KBM-7 (cell line): ENCODE data around the gene LHX3.

Experiments
- DNase-seq: peaks from one replicate; pipeline ENCODE4 v3.0.0-alpha.2; 2015
- in situ Hi-C: fragments of 300-500 bp; cut with MboI; formaldehyde crosslinking; loops from 2 replicates; pipeline ENCODE4 v1.14.3; 2020; ENCODE audit warnings: low sequenced_read_pairs, low pct_unique_long_range_greater_than_20kb, mixed read lengths

The LHX3 gene

DNA sequence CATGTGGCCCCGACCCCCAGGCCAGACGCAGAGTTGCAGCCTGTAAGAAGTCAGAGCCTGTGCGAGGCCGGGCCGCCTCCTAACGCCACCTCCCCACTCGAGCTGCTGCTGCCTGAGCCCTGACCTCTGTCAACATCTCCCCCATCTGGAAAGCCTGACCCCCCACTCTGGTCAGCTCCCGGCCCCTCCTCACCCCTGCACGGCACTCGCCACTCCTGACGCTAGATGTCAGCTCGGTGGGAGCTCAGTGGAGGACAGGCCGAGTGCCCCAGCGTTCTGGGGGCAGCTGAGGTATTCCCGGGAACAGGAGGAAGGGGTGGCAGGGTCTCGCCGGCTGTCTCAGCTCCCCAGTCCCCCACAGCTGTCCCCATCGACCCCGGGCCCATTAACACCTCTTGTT is 19.9 kb downstream of the LHX3 start:
- no peak for DNase-seq
- in situ Hi-C loops: no loop called here

DNA sequence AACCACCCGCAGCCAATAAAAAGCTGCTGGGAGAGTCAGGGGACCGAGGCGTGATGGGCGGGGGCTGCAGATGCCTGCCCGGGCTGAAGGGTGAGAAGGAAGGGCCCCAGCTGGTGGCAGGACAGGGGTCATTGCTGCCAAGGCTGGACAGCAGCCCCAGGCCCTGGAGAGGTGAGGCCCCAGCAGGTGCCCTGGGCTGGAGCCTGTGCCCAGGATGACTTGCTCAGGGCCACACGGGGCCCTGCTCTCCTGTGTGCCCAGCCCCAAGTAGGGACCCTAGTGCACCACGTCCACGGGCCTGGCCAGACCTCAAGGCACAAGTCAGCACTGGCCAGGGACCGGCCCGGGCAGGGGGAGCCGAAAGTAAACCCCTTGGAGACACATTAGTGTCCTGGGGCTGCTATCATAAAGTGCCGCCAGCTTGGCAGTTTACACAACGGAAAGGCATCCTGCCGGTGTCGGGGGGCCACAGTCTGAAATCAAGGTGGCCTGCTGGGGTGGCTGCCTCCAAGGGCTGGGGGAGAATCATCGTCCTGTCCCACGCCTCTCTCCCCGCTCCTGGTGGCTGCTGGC is 22.0 kb downstream of the LHX3 start:
- no peak for DNase-seq
- in situ Hi-C loops: no loop called here

DNA sequence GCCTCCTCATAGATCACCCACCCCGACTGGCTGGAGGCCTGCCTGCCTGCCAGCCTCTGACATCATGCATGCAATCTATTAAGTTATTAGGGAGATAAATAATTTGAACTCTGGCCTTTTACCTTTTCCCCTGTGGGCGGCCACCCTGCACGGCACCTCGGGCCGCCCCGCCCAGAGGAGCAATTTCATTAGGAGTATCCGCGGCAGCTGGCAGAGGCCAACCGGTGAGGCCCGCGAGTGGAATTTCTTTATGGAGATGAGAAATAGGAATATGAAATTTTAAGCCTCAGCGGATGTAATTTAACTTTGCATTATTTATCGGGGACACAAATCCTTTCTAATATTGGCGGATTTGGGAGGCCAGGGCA is 22.5 kb downstream of the LHX3 start:
- in situ Hi-C loops: no loop called here
- DNase-seq: no peak

DNA sequence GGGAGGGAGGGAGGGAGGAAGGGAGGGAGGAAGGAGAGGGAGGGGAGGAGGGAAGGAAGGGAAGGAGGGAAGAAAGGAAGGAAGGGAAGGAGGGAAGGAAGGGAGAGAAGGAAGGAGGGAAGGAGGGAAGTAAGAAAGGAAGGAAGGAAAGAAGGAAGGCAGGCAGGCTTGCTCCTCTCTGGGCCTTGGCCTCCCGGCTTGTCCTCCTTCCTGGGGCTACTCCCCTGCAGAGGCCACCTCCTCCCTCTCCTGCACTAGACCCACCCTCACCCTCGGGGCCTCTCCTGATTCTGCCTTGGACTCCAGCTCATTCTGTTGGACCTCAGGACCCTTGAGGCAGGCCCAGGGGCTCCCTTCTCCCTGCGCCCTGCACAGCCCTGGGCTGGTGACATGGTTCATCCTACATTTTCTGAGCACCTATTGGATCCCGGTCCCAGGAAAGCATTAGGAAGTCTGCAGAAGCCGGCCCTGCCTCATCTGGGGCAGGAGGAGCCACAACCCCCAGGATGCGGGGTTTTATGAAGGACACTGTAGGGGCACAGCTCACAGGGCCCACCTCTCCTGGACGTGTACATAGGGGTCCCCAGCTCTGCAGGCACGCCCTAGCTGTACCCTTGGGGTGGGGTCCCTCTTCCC is 23.0 kb downstream of the LHX3 start:
- in situ Hi-C loops: no loop called here
- no peak for DNase-seq

DNA sequence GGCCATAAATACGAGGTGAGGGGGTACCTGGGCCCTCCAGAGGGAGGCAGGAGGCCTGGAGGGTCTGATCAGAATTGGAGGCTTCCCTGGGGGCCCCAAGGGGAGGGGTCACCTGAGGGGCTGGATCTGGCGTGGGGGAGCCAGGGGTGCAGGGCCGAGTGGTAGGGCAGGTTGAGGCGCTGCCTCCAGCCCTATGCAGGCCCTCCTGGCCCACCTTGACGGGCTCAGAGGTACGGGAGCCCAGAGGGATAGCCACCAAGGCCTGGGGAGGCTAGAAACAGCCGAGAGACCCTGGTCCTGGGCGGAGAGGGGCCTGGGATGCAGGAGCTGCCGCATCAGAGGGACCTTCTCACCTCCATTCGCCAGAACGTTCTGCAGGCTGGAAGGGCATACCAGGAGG is 24.3 kb downstream of the LHX3 start:
- in situ Hi-C loops: no loop called here
- no peak for DNase-seq

DNA sequence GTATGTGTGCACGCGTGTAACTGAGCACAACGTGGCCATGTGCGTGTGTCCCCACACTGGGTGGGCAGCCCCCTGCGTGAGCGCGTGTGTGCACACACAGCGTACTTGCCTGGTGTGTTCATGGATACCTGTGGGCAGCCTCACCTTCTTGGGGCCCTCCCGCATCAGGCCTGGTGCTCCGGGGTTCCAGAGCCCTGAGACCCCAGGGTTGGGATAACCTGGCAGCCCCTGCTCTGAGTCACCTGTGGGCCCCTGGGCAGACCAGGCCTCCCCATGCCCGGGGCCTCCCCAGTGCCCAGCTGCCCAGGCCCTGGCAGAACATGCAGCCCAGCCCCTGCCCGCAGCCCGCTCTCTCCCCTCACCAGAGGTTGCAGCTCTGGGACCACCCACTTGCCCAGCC is 25.2 kb downstream of the LHX3 start:
- in situ Hi-C loops: loop anchor here (10.0 kb wide), 1 partner anchor 95 kb away; no protein-coding TSS in a partner anchor
- DNase-seq: no peak

DNA sequence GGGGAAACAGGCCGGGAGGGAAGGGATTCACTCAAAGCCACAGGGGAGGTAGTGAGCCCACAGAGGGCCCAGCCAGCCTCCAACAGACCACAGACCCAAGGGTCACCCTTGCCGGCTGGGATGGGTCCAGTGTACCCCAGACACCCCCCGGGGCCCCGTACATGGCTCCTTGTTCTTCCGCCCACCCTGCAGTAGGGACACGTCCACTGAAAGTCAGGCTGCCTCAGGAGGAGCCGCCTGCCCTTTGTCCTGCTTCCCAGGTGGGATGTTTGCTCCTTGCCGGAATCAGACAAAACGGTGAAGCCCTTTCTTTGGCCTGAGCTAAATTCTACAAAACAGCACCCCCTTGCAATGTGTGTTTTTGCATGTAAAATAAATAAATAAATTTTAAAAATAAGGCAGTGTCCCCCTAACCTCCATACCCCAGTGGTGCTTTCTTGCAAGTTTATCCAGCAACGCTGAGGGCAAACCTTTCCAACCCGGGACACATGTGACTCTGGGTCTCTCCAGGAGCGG is 25.8 kb downstream of the LHX3 start:
- DNase-seq: no peak
- in situ Hi-C loops: loop anchor here (10.0 kb wide), 1 partner anchor 96 kb away; no protein-coding TSS in a partner anchor

DNA sequence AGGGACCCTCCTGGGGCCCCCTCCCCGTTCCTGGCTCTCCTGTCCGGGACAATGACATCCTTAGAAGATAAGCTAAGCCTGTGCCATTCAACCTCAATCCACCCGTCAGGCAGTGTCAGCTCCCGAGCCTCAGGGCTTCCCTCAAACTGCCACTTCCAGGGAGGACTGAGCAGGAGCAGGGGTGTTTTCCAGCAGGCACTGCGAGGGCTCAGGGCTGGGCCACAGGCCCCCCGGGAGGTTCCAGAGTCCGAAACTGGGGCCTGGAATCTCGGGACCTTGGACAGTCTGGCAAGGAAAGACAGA is 26.2 kb downstream of the LHX3 start:
- DNase-seq: no peak
- in situ Hi-C loops: loop anchor here (10.0 kb wide), 1 partner anchor 96 kb away; no protein-coding TSS in a partner anchor

DNA sequence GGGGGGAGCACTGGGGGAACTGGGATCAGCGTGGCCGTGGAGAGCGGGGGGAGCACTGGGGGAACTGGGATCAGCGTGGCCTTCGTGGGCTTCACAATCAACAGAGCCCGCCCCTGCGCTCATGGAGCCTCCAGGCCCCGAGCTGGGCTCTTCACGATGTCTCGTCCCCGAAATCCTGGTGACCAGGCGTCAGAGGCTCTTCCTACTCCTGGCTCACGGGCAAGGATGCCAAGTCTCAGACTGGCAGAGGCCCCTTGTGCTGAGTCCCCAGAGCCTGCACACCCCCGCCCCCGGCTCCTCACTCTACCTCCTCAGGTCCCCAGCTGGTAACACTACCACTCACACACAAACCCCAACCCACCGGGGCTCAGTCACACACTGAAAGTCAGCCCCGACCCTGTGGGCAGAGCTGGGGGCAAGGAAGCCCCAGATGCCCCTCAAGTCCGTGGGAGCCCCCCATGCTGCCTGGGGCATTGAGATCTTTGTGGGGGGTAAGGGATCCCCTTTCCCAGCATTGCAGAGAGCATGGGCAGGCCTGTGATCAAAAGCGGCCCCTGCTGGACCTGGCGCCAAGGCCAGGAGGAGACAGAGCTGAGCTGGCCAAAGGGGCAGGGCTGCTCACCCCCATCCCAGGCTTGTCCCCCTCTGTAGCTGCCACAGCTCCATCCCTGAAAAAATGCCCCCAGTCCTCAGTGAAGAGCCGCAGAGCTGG is 26.7 kb downstream of the LHX3 start:
- no peak for DNase-seq
- in situ Hi-C loops: loop anchor here (10.0 kb wide), 1 partner anchor 97 kb away; no protein-coding TSS in a partner anchor

DNA sequence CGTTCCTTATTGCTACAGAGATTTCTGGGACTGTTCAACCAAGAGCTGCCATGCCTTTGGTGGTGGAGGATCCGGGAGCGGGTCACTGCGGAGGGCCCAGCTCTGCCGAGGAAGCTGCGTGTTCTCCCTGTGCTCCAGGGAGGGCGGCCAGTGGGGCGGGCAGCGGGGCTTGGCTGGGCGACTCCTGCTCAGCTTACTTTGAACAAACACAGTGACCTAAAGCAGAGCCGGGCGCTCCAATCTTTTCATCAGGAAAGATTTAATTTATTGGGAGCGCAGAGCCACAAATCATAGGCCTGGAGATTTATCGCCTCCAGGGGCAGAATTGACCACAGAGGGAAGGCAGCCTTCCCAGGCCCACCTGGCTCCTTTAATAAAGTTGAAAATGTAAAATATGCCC is 27.7 kb downstream of the LHX3 start:
- in situ Hi-C loops: loop anchor here (10.0 kb wide), 1 partner anchor 98 kb away; no protein-coding TSS in a partner anchor
- DNase-seq: no peak

DNA sequence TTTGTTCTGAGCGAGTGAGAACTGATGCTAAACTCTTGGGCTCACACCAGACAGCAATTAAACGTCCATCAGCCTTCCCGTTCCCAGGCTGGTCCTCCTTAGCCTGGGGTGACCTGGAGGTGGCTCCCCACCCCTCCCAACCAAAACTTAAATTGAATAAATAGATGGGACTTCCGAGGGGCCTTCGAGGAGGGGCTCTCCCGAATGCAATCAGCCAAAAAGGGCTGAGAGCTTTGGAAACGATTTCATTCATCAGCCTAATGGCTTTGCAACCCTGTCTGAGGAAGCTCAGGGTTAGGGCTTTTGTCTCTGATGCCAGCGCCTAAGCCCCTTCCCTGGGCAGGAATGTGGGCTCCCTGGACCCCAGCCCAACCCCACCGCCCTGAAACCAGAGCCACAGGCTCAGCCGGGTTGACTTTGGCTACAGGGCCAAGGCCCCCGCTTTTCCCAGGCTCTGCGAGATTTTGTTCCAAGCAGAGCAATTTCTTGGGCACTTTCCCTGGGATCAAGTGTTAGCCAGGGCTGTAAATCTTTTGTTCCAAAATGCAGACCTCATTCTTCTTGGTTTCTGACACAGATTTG is 29.2 kb downstream of the LHX3 start:
- in situ Hi-C loops: loop anchor here (10.0 kb wide), 1 partner anchor 99 kb away; no protein-coding TSS in a partner anchor

DNA sequence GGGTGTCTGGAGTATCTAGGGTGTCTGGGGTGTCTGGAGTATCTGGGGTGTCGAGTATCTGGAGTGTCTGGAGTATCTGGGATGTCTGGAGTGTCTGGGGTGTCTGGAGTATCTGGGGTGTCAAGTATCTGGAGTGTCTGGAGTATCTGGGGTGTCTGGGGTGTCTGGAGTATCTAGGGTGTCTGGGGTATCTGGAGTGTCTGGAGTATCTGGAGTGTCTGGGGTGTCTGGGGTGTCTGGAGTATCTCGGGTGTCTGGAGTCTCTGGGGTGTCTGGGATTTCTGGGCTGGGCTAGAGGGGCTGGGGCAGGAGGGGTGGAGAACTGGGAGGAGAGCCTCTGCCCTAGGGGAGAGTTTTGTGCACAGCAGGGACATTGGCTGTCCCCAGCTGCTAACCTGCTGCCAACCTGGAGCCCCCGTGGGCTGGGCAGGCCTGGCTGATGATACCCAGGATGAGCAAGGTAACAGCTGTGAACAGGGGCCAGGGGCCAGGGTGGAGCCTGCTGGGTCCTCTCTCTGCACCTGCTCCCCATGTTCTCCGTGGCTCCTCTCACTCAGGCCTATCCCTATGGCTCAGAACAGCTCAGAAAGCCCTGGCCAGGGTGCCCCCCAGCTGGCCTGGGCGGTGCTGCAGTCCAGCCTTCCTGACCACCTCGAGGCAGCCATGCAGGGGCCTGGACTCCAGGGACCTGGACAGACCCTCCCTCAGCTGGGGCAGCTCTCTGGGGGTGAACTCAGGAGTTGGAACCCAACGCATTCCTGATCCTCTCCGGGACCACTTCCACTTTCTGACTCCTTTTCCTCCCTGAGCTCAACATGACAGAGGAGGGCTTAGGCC is 29.9 kb downstream of the LHX3 start:
- no peak for DNase-seq
- in situ Hi-C loops: loop anchor here (10.0 kb wide), 1 partner anchor 100 kb away; no protein-coding TSS in a partner anchor

More for the DNA sequence above, 29.2 kb downstream of the LHX3 start:
- no peak for DNase-seq

DNA sequence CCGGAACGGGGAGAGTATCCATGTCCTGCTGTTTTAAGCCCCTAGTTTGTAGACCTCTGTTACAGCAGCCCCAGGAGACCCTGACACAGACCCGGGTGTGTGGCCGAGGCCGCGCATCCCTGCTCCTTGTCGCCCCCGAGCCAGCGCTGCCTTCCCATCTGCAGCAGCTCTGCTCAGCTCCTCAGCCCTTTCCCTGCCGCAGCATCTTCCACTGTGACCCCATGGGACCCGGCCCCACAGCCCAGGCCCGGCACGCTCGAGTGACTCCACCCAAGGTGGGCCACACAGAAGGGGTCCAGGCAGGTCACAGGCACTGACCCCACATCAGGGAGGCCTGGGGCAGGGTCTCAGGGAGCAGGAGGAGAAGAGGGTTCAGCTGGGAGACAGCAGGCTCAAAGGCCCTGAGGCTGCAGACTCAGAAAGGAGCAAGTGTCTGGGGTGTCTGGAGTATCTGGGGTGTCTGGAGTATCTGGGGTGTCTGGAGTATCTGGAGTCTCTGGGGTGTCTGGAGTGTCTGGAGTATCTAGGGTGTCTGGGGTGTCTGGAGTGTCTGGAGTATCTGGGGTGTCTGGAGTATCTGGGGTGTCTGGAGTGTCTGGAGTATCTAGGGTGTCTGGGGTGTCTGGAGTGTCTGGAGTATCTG is 31.2 kb downstream of the LHX3 start:
- no peak for DNase-seq
- in situ Hi-C loops: loop anchor here (10.0 kb wide), 1 partner anchor 101 kb away; no protein-coding TSS in a partner anchor

DNA sequence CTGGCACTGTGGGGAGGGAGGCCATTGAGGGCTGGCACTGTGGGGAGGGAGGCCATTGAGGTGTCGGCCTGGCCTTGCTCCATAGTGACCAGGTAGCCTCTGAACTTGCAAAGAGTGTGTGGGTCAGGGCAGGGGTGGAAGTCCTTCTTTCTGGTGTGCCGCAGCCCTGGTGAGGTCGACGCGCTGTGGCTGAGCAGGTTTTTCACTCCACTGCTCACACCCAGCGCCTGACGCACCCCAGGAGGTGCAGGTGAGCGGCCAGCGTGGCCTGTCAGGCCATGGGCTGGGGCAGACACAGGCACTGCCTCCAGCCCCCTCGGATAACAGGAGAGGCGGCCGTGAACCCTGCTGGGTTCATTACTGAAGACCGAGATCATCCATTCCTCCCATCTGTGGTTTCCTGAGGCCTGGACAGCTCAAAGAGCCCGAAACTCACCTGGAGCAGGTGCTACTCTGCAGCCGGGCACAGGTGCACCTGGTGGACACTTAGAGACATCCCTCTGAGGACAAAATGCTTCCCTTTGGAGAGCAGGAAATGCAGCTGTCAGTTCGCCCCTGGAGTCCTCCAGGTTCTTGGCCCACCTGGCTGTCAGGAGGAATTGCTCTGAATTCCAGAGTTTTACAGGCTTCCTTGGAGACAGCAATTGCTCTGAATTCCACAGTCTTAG is 32.4 kb downstream of the LHX3 start:
- in situ Hi-C loops: loop anchor here (10.0 kb wide), 1 partner anchor 102 kb away; no protein-coding TSS in a partner anchor
- no peak for DNase-seq

DNA sequence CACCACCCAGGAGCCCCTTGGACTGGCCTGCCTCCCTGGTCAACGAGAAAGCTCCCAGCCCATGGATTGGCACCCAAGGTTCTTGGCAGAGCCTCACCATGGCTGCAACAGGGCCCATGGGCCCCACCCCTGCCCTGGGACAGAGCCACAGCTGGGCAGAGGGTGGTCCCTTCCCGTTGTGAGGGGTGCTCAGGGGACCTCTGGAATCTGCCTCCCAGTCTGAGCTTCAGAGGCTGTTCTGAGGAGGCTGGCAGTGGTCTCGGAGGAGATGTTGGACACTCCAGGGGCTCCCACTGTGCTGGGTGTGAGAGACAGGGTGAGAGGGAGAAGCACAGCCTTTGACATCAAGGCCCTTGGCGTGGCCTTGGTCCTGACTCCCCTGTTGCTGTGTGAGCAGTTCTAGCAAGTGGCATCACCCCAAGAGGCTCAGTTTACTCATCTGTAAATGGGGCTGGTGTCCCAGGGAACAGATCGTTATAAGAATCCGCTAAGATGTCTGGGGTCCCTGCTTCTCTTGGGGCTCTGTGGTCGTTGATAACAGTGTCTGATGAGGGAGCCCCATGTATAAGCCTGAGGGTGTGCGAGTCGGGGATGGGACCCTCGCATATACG is 33.0 kb downstream of the LHX3 start:
- in situ Hi-C loops: loop anchor here (10.0 kb wide), 1 partner anchor 103 kb away; no protein-coding TSS in a partner anchor
- no peak for DNase-seq

DNA sequence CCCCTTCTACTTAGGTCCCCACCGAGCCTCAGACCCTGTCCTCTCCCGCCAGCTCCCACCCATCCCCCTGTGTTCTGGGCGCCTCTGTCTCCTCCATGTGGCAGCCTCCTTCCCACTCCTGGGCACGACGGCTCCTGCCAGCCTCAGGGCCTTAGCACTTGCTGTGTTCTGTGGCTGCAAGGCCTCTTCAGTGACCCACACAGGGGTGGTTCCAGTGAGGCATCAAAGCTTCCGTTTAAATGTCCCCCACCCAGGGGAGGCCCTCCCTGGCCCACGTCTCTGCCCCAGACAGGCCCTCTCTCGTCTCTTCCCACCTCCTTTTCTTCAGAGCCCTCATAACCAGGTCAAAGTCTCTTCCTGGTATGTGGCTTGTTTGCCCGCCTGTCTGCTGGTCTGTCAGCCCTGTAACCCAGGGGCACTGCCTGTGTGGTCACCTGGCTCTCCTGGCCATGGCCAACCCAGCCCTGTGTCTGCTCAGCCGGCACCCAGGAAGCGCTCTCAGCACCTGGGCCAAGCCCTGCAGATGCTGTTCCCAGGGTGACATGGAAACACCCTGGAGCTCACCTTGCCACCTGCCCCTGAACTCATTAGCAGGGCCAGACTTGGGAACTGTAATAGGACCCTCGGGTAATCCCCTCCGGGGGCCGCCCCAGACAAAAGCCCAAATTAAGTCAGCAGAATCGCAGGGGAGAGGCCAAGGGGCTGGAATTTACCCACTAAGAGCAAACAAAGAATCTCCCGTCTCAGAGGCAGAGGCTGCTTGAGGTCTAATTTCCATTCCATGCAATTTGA is 33.7 kb downstream of the LHX3 start:
- DNase-seq: no peak
- in situ Hi-C loops: loop anchor here (10.0 kb wide), 1 partner anchor 104 kb away; no protein-coding TSS in a partner anchor
